Measurements from ENCODE around the gene PRPH. TPM values are rescaled to one million over a fixed set of nuclear protein-coding genes. Genes with fewer than 3 reads are reported as not detected.

The PRPH gene
- total and polyA plus RNA-seq, 9 of the 15 experiments (the other 6 are each of a cell fraction or from before 2014, with no cell fraction given): 0.27 to 1.9 (median 1.3) TPM; not detected in 1

GRCh38 chr12:49342066-49342913, 47.3 kb downstream of the PRPH start (continued):
- TF ChIP-seq PREB (CRISPR knock-in tag; IDR thresholded peaks at IDR 0.05) (no peak; the same call in 1 of the 2 replicates), ZBTB43 (CRISPR knock-in tag; IDR thresholded peaks at IDR 0.05) (peak; percentile 38; the same call in 1 of the 2 replicates), PHF21A (IDR thresholded peaks at IDR 0.05; ENCODE audit: borderline replicate concordance, low read depth) (no peak), MCM3 (IDR thresholded peaks at IDR 0.05) (no peak), TCFL5 (CRISPR knock-in tag; conservative IDR thresholded peaks at IDR 0.05) (no peak), FOXP4 (CRISPR knock-in tag; IDR thresholded peaks at IDR 0.05; ENCODE audit: borderline replicate concordance) (peak; percentile 55; the same call in 1 of the 2 replicates), ZFPM2 (CRISPR knock-in tag; IDR thresholded peaks at IDR 0.05) (no peak), ZFP36 (IDR thresholded peaks at IDR 0.05; ENCODE audit: low read depth, low read length, partially characterized antibody) (no peak), NFXL1 (CRISPR knock-in tag; IDR thresholded peaks at IDR 0.05) (no peak), NCOA2 (IDR thresholded peaks at IDR 0.05; ENCODE audit: partially characterized antibody in 2 of 2) (no peak), BRF2 (IDR thresholded peaks at IDR 0.05; ENCODE audit: borderline replicate concordance, insufficient read depth, insufficient read length) (no peak), ZNF253 (CRISPR knock-in tag; conservative IDR thresholded peaks at IDR 0.05) (no peak), RB1 (IDR thresholded peaks at IDR 0.05; ENCODE audit: low read depth) (peak; percentile 78)
- TF ChIP-seq, protein P1, sequence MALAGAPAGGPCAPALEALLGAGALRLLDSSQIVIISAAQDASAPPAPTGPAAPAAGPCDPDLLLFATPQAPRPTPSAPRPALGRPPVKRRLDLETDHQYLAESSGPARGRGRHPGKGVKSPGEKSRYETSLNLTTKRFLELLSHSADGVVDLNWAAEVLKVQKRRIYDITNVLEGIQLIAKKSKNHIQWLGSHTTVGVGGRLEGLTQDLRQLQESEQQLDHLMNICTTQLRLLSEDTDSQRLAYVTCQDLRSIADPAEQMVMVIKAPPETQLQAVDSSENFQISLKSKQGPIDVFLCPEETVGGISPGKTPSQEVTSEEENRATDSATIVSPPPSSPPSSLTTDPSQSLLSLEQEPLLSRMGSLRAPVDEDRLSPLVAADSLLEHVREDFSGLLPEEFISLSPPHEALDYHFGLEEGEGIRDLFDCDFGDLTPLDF (CRISPR knock-in tag; IDR thresholded peaks at IDR 0.05): peak; percentile 68; the same call in 1 of the 2 replicates
- TF ChIP-seq, protein P2, sequence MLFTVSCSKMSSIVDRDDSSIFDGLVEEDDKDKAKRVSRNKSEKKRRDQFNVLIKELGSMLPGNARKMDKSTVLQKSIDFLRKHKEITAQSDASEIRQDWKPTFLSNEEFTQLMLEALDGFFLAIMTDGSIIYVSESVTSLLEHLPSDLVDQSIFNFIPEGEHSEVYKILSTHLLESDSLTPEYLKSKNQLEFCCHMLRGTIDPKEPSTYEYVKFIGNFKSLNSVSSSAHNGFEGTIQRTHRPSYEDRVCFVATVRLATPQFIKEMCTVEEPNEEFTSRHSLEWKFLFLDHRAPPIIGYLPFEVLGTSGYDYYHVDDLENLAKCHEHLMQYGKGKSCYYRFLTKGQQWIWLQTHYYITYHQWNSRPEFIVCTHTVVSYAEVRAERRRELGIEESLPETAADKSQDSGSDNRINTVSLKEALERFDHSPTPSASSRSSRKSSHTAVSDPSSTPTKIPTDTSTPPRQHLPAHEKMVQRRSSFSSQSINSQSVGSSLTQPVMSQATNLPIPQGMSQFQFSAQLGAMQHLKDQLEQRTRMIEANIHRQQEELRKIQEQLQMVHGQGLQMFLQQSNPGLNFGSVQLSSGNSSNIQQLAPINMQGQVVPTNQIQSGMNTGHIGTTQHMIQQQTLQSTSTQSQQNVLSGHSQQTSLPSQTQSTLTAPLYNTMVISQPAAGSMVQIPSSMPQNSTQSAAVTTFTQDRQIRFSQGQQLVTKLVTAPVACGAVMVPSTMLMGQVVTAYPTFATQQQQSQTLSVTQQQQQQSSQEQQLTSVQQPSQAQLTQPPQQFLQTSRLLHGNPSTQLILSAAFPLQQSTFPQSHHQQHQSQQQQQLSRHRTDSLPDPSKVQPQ (CRISPR knock-in tag; IDR thresholded peaks at IDR 0.05; ENCODE audit: borderline replicate concordance): no peak
- TF ChIP-seq, protein P3, sequence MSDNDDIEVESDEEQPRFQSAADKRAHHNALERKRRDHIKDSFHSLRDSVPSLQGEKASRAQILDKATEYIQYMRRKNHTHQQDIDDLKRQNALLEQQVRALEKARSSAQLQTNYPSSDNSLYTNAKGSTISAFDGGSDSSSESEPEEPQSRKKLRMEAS (CRISPR knock-in tag; IDR thresholded peaks at IDR 0.05): peak; percentile 40; the same call in 1 of the 2 replicates

Measured in K562 (cell line).